Type B pancreatic cell (in vitro differentiated cells): ENCODE measurements around the gene BCL2L11. TPM values are rescaled to one million over a fixed set of nuclear protein-coding genes. Genes with fewer than 3 reads are reported as not detected.

ENCODE experiments used
- DNase-seq: peaks from one replicate; pipeline ENCODE4 v3.0.0; 2021; ENCODE audit warnings: mixed read lengths; ENCODE audit not compliant: unreplicated experiment; ENCODE audit errors: extremely low spot score
- H3K27ac Mint-ChIP-seq: 2 replicates; pipeline ENCODE4 v1.8.0; 2021; ENCODE audit warnings: mild to moderate bottlenecking, mixed read lengths
- H3K27me3 Mint-ChIP-seq: 2 replicates; pipeline ENCODE4 v1.8.0; 2021; ENCODE audit warnings: mixed read lengths
- H3K36me3 Mint-ChIP-seq: 2 replicates; pipeline ENCODE4 v1.8.0; 2021; ENCODE audit warnings: mixed read lengths
- H3K4me1 Mint-ChIP-seq: one replicate; pipeline ENCODE4 v1.8.0; 2021; ENCODE audit warnings: mixed read lengths; ENCODE audit not compliant: unreplicated experiment
- H3K4me3 Mint-ChIP-seq: 2 replicates; pipeline ENCODE4 v1.8.0; 2021; ENCODE audit warnings: mild to moderate bottlenecking, mixed read lengths
- H3K9me3 Mint-ChIP-seq: 2 replicates; pipeline ENCODE4 v1.8.0; 2021; ENCODE audit warnings: mixed read lengths
- total RNA-seq: library from RNA; stranded (reverse); gene quantifications from 2 replicates; pipeline ENCODE4 v1.2.1, GENCODE V29; 2021; ENCODE audit warnings: low replicate concordance
- TF ChIP-seq, protein P1 (sequence below): fragments of 200-600 bp; sonication (generic); conservative IDR thresholded peaks from 2 replicates; pipeline ENCODE4 v1.5.0; 2021; ENCODE audit warnings: antibody characterized with exemption, mild to moderate bottlenecking

The BCL2L11 gene
- total RNA-seq, 1 donor from 2014 or later = 29.2 TPM

DNA sequence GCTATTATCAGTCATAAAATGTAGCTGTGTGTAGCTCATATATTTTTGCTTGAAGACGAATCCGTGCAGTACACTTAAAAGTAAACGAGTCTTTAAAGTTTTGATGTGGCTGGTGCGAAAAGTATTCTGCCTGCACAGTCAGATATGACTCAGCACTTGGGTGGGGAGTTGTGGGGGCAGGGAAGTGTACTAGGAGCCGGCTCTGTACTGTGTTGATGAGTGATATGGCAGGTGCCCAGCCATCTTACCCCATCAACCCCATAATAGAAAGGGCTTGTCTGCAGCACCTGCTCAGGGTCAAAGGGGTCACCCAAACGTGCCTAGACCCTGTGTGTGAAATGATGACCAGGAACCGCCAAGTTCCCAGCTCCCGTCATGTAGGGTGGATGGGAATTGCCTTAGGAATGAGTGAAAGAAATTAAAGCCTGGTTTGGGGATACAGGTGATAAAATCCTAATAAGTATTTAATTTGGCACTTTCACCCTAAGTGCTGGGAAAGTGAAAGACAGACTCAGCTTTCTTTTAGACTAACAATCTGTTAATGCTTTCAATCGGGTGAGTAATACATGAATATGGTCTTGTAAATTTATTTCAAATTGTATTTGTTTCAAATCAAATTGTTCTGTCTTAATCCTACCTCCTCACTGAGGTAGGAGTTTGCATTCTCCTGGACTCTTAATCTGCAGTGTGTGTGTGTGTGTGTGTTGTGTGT is 48.0 kb downstream of the BCL2L11 start:
- no peaks in the 10 kb centered on the region for H3K9me3 Mint-ChIP-seq
- no peaks in the 10 kb centered on the region for H3K27me3 Mint-ChIP-seq
- H3K4me1 Mint-ChIP-seq = peaks cover 17% of the 10 kb centered on the region
- peak overlapping the region; percentile 51 for H3K27ac Mint-ChIP-seq
- TF ChIP-seq, protein P1, sequence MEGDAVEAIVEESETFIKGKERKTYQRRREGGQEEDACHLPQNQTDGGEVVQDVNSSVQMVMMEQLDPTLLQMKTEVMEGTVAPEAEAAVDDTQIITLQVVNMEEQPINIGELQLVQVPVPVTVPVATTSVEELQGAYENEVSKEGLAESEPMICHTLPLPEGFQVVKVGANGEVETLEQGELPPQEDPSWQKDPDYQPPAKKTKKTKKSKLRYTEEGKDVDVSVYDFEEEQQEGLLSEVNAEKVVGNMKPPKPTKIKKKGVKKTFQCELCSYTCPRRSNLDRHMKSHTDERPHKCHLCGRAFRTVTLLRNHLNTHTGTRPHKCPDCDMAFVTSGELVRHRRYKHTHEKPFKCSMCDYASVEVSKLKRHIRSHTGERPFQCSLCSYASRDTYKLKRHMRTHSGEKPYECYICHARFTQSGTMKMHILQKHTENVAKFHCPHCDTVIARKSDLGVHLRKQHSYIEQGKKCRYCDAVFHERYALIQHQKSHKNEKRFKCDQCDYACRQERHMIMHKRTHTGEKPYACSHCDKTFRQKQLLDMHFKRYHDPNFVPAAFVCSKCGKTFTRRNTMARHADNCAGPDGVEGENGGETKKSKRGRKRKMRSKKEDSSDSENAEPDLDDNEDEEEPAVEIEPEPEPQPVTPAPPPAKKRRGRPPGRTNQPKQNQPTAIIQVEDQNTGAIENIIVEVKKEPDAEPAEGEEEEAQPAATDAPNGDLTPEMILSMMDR = no peak
- no peak overlapping the region for H3K4me3 Mint-ChIP-seq
- H3K36me3 Mint-ChIP-seq = peaks cover 14% of the 10 kb centered on the region
- DNase-seq = no peak

DNA sequence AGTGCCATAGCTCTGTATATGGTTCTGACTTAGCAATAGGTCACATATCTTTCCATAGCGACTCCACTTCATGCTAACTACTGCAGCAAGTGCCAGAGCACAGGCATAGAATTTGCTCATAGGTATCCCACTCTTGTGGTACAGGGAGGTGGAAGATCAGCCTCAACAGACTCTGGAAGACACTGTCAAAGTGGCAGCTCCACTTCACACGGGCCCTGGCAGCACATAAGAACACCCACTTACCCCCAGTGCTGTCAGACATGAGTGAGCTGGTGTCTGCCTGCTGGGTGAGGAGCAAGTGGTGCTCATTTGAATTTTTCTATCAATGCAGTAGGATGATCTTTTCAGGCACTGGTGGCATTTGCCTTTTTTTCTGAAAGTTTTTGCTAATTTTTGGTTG is 48.6 kb downstream of the BCL2L11 start:
- no peak overlapping the region for H3K4me3 Mint-ChIP-seq
- H3K27ac Mint-ChIP-seq = no peak overlapping the region
- H3K9me3 Mint-ChIP-seq = no peaks in the 10 kb centered on the region
- TF ChIP-seq, protein P1 = no peak
- H3K27me3 Mint-ChIP-seq = no peaks in the 10 kb centered on the region
- DNase-seq = no peak
- peaks cover 11% of the 10 kb centered on the region for H3K36me3 Mint-ChIP-seq
- peaks cover 17% of the 10 kb centered on the region for H3K4me1 Mint-ChIP-seq

DNA sequence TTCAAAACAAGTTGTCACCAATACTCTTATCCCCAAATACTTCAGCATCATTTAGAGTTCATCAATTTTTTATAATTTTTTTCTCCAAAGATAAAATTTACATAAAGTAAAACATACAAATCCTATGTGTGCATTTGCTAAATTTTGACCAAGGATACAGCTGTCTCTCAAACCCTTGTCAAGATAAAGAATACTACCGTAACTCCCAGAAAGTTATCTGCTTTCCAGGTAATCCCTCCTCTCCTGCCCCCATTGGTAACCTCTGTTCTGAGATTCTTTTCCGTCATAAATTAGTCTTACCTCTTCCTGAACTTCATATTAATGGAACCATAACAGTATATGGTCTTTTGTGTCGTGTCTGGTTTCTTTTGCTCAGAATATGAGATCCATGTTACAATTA is 49.2 kb downstream of the BCL2L11 start:
- TF ChIP-seq, protein P1 = no peak
- peaks cover 17% of the 10 kb centered on the region for H3K4me1 Mint-ChIP-seq
- H3K36me3 Mint-ChIP-seq = peaks cover 7% of the 10 kb centered on the region
- H3K9me3 Mint-ChIP-seq = no peaks in the 10 kb centered on the region
- H3K4me3 Mint-ChIP-seq = no peak overlapping the region
- H3K27me3 Mint-ChIP-seq = peaks cover 4% of the 10 kb centered on the region
- no peak for DNase-seq
- no peak overlapping the region for H3K27ac Mint-ChIP-seq

DNA sequence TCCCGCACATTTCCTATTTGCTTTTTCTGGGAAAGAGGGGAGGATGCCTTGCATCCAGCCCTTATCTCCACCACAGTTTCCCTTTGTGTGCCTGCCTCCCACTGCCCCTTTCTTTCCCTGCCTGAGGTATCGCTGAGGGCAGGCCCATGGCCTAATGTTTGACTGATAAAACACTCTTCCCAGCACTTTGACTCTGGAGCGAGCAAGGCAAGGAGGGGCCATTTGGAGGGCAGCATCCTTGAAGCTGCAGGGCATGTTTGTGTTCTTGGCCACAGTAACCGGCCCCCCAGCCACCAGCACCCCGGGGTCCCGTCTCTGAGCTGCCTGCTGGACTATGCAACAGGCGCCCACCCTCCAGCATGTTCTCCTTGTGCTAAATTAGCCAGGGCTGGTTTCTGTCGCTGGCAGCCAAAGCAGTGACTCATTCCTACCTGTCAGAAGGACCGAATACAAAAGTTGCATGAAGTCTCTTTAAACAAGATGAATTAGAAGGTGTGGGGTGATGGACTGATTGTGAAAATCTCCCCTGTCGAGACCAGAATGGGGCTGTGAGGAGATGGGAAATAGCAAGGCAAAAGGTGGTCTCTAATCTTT is 50.7 kb downstream of the BCL2L11 start:
- Mint-ChIP-seq H3K36me3 (no peaks in the 10 kb centered on the region), H3K4me3 (no peak overlapping the region), H3K27ac (no peak overlapping the region), H3K4me1 (peaks cover 17% of the 10 kb centered on the region), H3K9me3 (no peaks in the 10 kb centered on the region), H3K27me3 (peaks cover 12% of the 10 kb centered on the region)
- DNase-seq = no peak
- TF ChIP-seq, protein P1 = no peak

DNA sequence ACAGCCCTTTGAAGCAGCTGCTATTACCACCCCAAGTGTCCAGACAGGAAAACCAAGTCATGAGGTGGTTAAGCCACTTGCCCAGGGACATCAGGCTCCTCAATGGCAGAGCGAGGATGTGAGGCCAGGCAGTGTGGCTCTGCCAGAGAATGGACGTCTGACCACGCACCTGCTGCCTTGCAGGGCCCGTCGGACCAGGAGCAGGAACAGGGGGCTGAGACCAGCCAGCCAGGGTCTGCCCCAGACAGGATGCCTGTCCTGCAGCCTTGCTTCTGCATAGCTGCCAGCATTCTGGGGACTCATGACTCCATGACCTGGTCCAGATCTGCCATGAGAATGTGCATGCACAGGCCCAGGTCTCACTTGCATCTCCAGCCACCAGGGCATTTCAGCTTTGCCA is 52.0 kb downstream of the BCL2L11 start:
- H3K36me3 Mint-ChIP-seq = no peaks in the 10 kb centered on the region
- DNase-seq = no peak
- peaks cover 12% of the 10 kb centered on the region for H3K27me3 Mint-ChIP-seq

More for the DNA sequence above, 52.0 kb downstream of the BCL2L11 start:
- no peak overlapping the region for H3K4me3 Mint-ChIP-seq
- no peaks in the 10 kb centered on the region for H3K9me3 Mint-ChIP-seq
- TF ChIP-seq, protein P1 = no peak
- no peak overlapping the region for H3K27ac Mint-ChIP-seq
- peaks cover 17% of the 10 kb centered on the region for H3K4me1 Mint-ChIP-seq
